Heart left ventricle (tissue), 16 donors: ENCODE data around the gene TMEM8B. TPM values are rescaled to one million over a fixed set of nuclear protein-coding genes. Genes with fewer than 3 reads are reported as not detected.

ENCODE experiments used
- ATAC-seq, 4 donors: fragments of 200-7000 bp; cut with Tn5 transposase; one replicate each; pipeline ENCODE4 v1.9.1; 2020 to 2022; ENCODE audit warnings: moderate library complexity in 4 of 4, mild to moderate bottlenecking in 3 of 4, moderate number of reproducible peaks in 1 of 4
- DNase-seq, 5 donors: peaks; one replicate each; pipeline ENCODE4 v3.0.0-alpha.2; 2020
- H3K27ac ChIP-seq, 12 donors: fragments of 200-600 bp; sonication (generic) in 4 of 12; one replicate each; pipeline versions ENCODE4 v1.5.0 to v1.8.0; 2016 to 2022; ENCODE audit warnings: mild to moderate bottlenecking in 2 of 12
- H3K27me3 ChIP-seq, 9 donors: fragments of 200-600 bp; sonication (generic) in 2 of 9; one replicate each; pipeline versions ENCODE4 v1.5.1 to v1.8.0; 2016 to 2022; ENCODE audit warnings: mild to moderate bottlenecking in 3 of 9
- H3K36me3 ChIP-seq, 9 donors: fragments of 200-600 bp; sonication (generic) in 2 of 9; one replicate each; pipeline versions ENCODE4 v1.5.0 to v1.8.0; 2018 to 2022; ENCODE audit warnings: mild to moderate bottlenecking in 2 of 9
- H3K4me1 ChIP-seq, 12 donors: fragments of 200-600 bp; sonication (generic) in 4 of 12; one replicate each; pipeline versions ENCODE4 v1.5.0 to v1.8.0; 2016 to 2022; ENCODE audit warnings: mild to moderate bottlenecking in 3 of 12
- H3K4me3 ChIP-seq, 12 donors: fragments of 200-600 bp; sonication (generic) in 4 of 12; one replicate each; pipeline versions ENCODE4 v1.5.0 to v1.8.0; 2017 to 2022; ENCODE audit warnings: mild to moderate bottlenecking in 9 of 12, moderate library complexity in 4 of 12
- H3K9me3 ChIP-seq, 12 donors: fragments of 200-600 bp; sonication (generic) in 4 of 12; one replicate each; pipeline versions ENCODE4 v1.5.0 to v1.8.0; 2016 to 2022; ENCODE audit warnings: mild to moderate bottlenecking in 1 of 12
- POLR2A ChIP-seq, 2 donors: fragments of 450-650 bp; IDR thresholded peaks; one replicate each; pipeline ENCODE4 v1.6.1; 2017; ENCODE audit warnings: antibody characterized with exemption in 2 of 2, mild to moderate bottlenecking in 2 of 2, moderate library complexity in 2 of 2
- WGBS, 4 donors: extraction: QIAGEN DNeasy Blood & Tissue Kit in 2 of 4; methylation state at CpG; one replicate each; pipeline versions ENCODE4 v1.1.5 to v1.1.7; 2013 to 2018; 5-methylcytosine and 5-hydroxymethylcytosine counted together
- intact Hi-C, 10 donors: fragments of 100-400 bp; cut with DNase I; formaldehyde crosslinking; loops; one replicate each; pipeline versions ENCODE4 v1.11.1 to v1.14.2; 2022
- polyA plus RNA-seq, 2 donors: library from polyadenylated mRNA; stranded (reverse); fragments of 200-250 nt; gene quantifications; one replicate each; pipeline ENCODE4 v1.2.3, GENCODE V29; 2013
- total RNA-seq, 9 donors: library from RNA; depleted of rRNA in 2 of 9; stranded (reverse); fragments of >200 nt in 2 of 9; fragmentation: NEBNext Ultra II Directional in 3 of 9; extraction: Animal tissue kit (Norgen Biotek cat#: 25700) in 3 of 9; gene quantifications; one replicate each; pipeline versions ENCODE4 v1.1.0 to v1.2.4, GENCODE V29; 2016 to 2023
- TF ChIP-seq, protein P1 (sequence below), 12 donors: fragments of 200-600 bp; sonication (generic) in 4 of 12; IDR thresholded peaks; one replicate each; pipeline versions ENCODE4 v1.5.0 to v1.8.0; 2018 to 2022; ENCODE audit warnings: antibody characterized with exemption in 12 of 12, mild to moderate bottlenecking in 5 of 12
- donor health status: ischemic (EF 13 %, LVEDD 7.1; RV severe dilation, severe dysfunction).
- donor health status: healthy with polysubstance abuse.
- donor health status: DM: no; HTN: yes; CAD: no.
- donor health status: DM: no; HTN: no; CAD: no.
- donor health status: ischemic (EF 25% LVEDD 6.9; RV normal size, moderate dysfunction).
- donor health status: ischemic (EF 25% LVEDD 5.7; RV mildly dilated, moderate dysfunction).
- donor health status: healthy.
- donor health status: DM: yes; HTN: yes; CAD: no.
- donor health status: ischemic (EF 35%, LVEDD 5.7; RV mildly dilated, moderate dysfunction).
- donor health status: nonischemic (EF 11% LVEDD 7.7; RV severe dilation, severe dysfunction).
- donor health status: DM: yes; HTN: yes; CAD: no.
- donor health status: PGD.
- donor health status: ischemic (EF 29% LVEDD 5.4; RV normal size, mild dysfunction).
- donor health status: nonischemic (EF 23%, LVEDD 6.1; RV moderate dilation, normal function).

Gene TMEM8B
- total and polyA plus RNA-seq, 11 donors: 7.9 to 21.4 (median 17.9) TPM

DNA sequence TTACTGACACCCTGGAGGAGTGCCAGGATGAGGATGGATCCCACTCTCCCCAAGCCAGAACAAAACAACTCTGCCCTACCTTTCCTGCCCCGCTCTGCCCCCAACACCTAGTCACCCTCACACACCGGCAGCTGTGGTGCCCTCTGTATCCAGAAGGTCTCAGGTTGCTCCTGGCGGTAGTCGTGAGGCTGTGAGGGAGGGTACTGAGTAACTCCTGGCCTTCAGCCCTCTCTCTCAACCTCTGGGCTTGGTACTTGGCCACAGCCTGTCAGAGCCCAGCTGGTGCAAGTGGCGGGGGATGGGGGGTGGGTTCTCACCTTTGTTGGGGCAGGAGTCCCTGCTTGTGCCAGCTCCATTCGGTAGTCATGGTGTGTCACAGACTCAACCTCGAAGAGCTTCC is 18.9 kb upstream of the TMEM8B start:
- Histone ChIP-seq H3K36me3 (peaks cover 0 to 49% (median 41%) of the 10 kb centered on the region in 9 donors), H3K9me3 (no peaks in the 10 kb centered on the region), H3K27ac (no peak overlapping the region), H3K4me3 (no peak overlapping the region), H3K4me1 (peaks cover 5 to 34% (median 29%) of the 10 kb centered on the region in 12 donors), H3K27me3 (no peaks in the 10 kb centered on the region)
- WGBS, 4 donors: 92 to 96% (median 95%) methylated on average over 7 of the region's 7 CpGs
- TF ChIP-seq POLR2A (IDR thresholded peaks at IDR 0.05): no peak
- TF ChIP-seq, protein P1, sequence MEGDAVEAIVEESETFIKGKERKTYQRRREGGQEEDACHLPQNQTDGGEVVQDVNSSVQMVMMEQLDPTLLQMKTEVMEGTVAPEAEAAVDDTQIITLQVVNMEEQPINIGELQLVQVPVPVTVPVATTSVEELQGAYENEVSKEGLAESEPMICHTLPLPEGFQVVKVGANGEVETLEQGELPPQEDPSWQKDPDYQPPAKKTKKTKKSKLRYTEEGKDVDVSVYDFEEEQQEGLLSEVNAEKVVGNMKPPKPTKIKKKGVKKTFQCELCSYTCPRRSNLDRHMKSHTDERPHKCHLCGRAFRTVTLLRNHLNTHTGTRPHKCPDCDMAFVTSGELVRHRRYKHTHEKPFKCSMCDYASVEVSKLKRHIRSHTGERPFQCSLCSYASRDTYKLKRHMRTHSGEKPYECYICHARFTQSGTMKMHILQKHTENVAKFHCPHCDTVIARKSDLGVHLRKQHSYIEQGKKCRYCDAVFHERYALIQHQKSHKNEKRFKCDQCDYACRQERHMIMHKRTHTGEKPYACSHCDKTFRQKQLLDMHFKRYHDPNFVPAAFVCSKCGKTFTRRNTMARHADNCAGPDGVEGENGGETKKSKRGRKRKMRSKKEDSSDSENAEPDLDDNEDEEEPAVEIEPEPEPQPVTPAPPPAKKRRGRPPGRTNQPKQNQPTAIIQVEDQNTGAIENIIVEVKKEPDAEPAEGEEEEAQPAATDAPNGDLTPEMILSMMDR (IDR thresholded peaks at IDR 0.05): no peak
- intact Hi-C loops: loop anchor here in 2 of 10 donors (5.0 to 10.0 kb wide), 3 partner anchors 55 to 155 kb away; partner anchors contain the start of genes CCDC107 (in 2 of the 2), RMRP (in 2 of the 2), MSMP (in 1 of the 2) and SIT1 (in 1 of the 2)
- no peak for ATAC-seq
- no peak for DNase-seq

DNA sequence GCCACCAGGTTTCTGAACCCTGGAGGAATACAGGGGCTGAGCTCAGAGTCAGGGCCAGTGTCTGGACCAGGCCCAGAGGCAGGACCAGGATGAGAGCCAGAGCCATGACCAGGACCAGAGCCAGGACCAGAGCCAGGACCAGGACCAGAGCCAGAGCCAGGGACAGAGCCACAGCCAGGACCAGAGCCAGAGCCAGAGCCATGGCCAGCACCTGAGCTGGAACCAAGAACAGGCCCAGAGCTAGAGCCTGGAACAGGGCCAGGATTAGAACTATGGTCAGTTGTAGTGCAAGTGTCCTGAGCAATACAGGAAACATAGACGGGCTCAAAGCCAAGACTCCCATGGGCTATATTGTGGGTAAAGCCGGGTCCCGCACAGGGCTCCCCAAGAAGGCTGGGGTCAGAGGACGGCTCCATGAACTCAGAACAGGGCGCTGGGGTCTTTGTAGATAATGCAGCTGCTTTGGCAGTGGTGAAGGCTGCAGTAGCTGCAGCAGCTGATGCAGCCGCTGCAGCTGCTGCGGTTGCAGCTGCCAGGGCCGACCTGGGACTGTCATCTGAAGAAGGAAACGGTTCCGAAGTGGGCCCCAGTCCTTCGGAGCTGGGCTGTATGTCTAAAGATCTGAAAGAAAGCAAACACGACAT is 17.5 kb upstream of the TMEM8B start:
- TF ChIP-seq, protein P1 (IDR thresholded peaks at IDR 0.05): no peak
- no peak for TF ChIP-seq POLR2A (IDR thresholded peaks at IDR 0.05)
- no peak for ATAC-seq
- 2 to 16% (median 10%) methylated on average over 7 to 12 of the region's 12 CpGs for WGBS, 4 donors
- peaks cover 5 to 40% (median 29%) of the 10 kb centered on the region in 12 donors for H3K4me1 ChIP-seq
- DNase-seq: peak in 4 of 5 donors; percentile 38 to 64 (median 50)
- H3K9me3 ChIP-seq: no peaks in the 10 kb centered on the region
- H3K36me3 ChIP-seq: peaks cover 0 to 36% (median 32%) of the 10 kb centered on the region in 9 donors
- H3K4me3 ChIP-seq: peak overlapping the region; percentile 25 to 72 (median 60)
- H3K27me3 ChIP-seq: no peaks in the 10 kb centered on the region
- H3K27ac ChIP-seq: peak overlapping the region in 11 of 12 donors; percentile 63 to 100 (median 79)
- intact Hi-C loops: loop anchor here in 2 of 10 donors (1.0 to 10.0 kb wide), 4 partner anchors 20 to 157 kb away; partner anchors contain the start of genes CCDC107 (in 2 of the 2), RMRP (in 2 of the 2), MSMP (in 1 of the 2) and NPR2 (in 1 of the 2)

DNA sequence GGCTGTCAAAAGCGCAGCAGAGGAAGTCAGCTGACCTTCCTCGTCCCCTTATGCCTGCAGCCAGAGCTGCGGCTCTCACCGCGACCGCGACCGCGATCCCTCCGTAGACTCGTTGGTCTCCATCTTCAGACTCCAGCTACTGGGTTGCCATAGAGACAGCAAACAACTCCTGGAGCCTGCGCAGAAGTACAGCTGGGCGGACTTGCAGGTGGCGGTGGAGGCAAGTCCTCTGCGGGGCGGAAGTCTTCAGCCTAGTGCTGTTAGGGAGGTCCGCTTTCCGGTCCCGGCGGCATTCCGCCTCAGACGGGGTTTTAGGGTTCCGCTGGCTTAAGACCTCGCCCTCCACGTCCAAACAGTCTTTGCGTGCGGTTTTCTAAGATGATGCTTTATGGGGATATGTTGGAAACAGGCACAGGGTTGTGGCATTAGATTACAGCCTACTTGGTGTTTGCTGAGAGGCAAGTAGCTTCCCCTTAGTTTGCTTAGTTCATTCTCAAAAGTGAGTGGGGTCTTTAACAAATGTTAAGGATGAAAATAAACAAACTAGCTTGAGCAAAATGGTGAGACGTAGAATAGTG is 16.9 kb upstream of the TMEM8B start, which contains the start of gene SPAG8:
Gene SPAG8 (minus strand): TSS at position 238 of the 578 bp plus-strand sequence. CDS start 115 bp downstream, at position 123.
- Histone ChIP-seq H3K4me1 (peaks cover 5 to 40% (median 31%) of the 10 kb centered on the region in 12 donors), H3K27ac (peak within 1 kb of the TSS; percentile 16 to 100 (median 80)), H3K4me3 (peak within 1 kb of the TSS; percentile 25 to 72 (median 60)), H3K27me3 (no peaks in the 10 kb centered on the region), H3K36me3 (peaks cover 0 to 29% (median 28%) of the 10 kb centered on the region in 9 donors), H3K9me3 (no peaks in the 10 kb centered on the region)
- peak; percentile 71 to 81 (median 77) for ATAC-seq
- TF ChIP-seq POLR2A (IDR thresholded peaks at IDR 0.05): peak in 1 of 2 donors; percentile 53
- TF ChIP-seq, protein P1 (IDR thresholded peaks at IDR 0.05): peak in 1 of 12 donors; percentile 7
- DNase-seq: peak; percentile 95 to 98 (median 95)
- WGBS, 4 donors: 1 to 3% (median 2%) methylated on average over 19 to 28 of the region's 28 CpGs
- intact Hi-C loops: loop anchor here in 2 of 10 donors (1.0 to 10.0 kb wide), 4 partner anchors 21 to 157 kb away; partner anchors contain the start of genes CCDC107 (in 2 of the 2), RMRP (in 2 of the 2), MSMP (in 1 of the 2) and NPR2 (in 1 of the 2)
